Esophagus muscularis mucosa (tissue), 3 donors: ENCODE results near the gene PSENEN.

ENCODE experiments used
- POLR2AphosphoS5 ChIP-seq, 2 donors: sonication (generic); formaldehyde crosslinking; IDR thresholded peaks; one replicate each; pipeline ENCODE4 v1.6.1; 2017; ENCODE audit warnings: antibody characterized with exemption in 2 of 2
- TF ChIP-seq, protein P1 (sequence below), 3 experiments: fragments of 200-600 bp in 2 of 3; fragments of 450-650 bp in 1 of 3; sonication (generic) in 2 of 3; IDR thresholded peaks; one replicate each; pipeline ENCODE4 v1.5.1; 2017 to 2019; ENCODE audit warnings: antibody characterized with exemption in 3 of 3, mild to moderate bottlenecking in 2 of 3, moderate library complexity in 1 of 3

DNA sequence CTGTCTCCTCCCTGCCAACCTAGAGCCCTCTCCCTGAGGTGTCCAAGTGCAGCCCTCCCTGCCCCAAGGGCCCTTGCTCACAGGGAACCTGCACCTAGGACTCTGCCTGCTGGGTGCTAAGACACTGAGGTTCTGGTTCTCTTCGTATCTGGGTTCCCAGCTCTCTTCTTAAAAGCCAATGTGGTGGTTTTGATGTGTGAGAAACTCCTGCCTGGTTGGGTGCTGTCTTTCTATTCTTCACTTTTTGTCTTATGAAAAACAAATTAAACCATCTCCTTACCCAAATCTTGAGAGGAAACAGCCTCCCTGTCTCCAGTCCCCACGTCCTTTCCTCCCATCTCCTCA is 32.0 kb upstream of the PSENEN start:
- TF ChIP-seq, protein P1, sequence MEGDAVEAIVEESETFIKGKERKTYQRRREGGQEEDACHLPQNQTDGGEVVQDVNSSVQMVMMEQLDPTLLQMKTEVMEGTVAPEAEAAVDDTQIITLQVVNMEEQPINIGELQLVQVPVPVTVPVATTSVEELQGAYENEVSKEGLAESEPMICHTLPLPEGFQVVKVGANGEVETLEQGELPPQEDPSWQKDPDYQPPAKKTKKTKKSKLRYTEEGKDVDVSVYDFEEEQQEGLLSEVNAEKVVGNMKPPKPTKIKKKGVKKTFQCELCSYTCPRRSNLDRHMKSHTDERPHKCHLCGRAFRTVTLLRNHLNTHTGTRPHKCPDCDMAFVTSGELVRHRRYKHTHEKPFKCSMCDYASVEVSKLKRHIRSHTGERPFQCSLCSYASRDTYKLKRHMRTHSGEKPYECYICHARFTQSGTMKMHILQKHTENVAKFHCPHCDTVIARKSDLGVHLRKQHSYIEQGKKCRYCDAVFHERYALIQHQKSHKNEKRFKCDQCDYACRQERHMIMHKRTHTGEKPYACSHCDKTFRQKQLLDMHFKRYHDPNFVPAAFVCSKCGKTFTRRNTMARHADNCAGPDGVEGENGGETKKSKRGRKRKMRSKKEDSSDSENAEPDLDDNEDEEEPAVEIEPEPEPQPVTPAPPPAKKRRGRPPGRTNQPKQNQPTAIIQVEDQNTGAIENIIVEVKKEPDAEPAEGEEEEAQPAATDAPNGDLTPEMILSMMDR (IDR thresholded peaks at IDR 0.05), result no peak
- TF ChIP-seq POLR2AphosphoS5 (IDR thresholded peaks at IDR 0.05), result no peak
